Neural progenitor cell (in vitro differentiated cells): ENCODE data around the gene NGRN.

Experiments used
- CTCF ChIP-seq: fragments of 200-600 bp; sonication (generic); IDR thresholded peaks from 2 replicates; pipeline ENCODE4 v1.5.1; 2017; ENCODE audit warnings: antibody characterized with exemption, mild to moderate bottlenecking
- EZH2 ChIP-seq: fragments of 200-600 bp; sonication (generic); IDR thresholded peaks from 2 replicates; pipeline ENCODE4 v1.6.1; 2017; ENCODE audit warnings: antibody characterized with exemption, mild to moderate bottlenecking, moderate library complexity

GRCh38 chr15:90265271-90266060 is at the start of gene NGRN:
- TF ChIP-seq CTCF: no peak
- TF ChIP-seq EZH2: no peak
